Activated naive CD4-positive, alpha-beta T cell treated with anti-CD3 and anti-CD28 coated beads for 36 hours (primary cell): ENCODE measurements around the gene ABCB11. TPM values are rescaled to one million over a fixed set of nuclear protein-coding genes. Genes with fewer than 3 reads are reported as not detected.

Source experiments
- CTCF ChIA-PET: fragments of 350-600 bp; sonication (Branson Sonifier 250); formaldehyde crosslinking; loops from one replicate; lab custom pipeline; 2021; ENCODE audit warnings: antibody characterized with exemption; lab: Charles Lee
- DNase-seq: peaks from one replicate; pipeline ENCODE4 v3.0.0-alpha.2; 2020
- H3K27ac Mint-ChIP-seq: one replicate; pipeline ENCODE4 v1.8.0; 2021; ENCODE audit warnings: mild to moderate bottlenecking, mixed read lengths
- H3K27me3 Mint-ChIP-seq: one replicate; pipeline ENCODE4 v1.8.0; 2021; ENCODE audit warnings: low read depth, mixed read lengths
- H3K36me3 Mint-ChIP-seq: one replicate; pipeline ENCODE4 v1.8.0; 2021; ENCODE audit warnings: low read depth, mixed read lengths
- H3K4me1 Mint-ChIP-seq: one replicate; pipeline ENCODE4 v1.8.0; 2021; ENCODE audit warnings: low read depth, mixed read lengths
- H3K4me3 Mint-ChIP-seq: one replicate; pipeline ENCODE4 v1.8.0; 2021; ENCODE audit warnings: mild to moderate bottlenecking, moderate library complexity, mixed read lengths
- H3K9me3 Mint-ChIP-seq: one replicate; pipeline ENCODE4 v1.8.0; 2021; ENCODE audit warnings: mixed read lengths
- intact Hi-C: fragments of 100-400 bp; cut with micrococcal nuclease; formaldehyde crosslinking; loops from one replicate; pipeline ENCODE4 v1.15.1; 2023
- total RNA-seq, 2 experiments: library from RNA; stranded (reverse); gene quantifications; one replicate each; pipeline ENCODE4 v1.2.3, GENCODE V29; 2021

ABCB11 gene
- total RNA-seq, 2 experiments from 2014 or later, result not detected

DNA sequence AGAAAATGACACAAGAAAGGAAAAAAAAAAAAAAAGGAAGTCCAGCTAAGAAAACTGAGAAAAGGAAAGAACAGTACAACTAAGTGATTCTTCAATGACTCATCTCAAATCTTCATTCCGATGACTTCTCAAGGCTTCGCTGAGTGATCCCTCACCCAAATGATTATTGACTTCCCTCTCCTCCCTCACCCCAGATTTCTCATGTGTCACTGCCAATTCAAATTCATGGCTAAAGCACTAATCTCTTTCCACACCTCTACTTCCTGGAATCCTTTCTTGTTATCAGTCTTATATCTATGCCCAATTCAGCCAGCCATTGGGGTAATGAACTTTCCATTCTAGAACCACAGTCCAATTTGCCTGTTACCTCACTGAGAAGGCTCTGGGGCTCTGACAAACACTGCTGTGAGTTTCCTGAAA, 7.2 kb upstream of the ABCB11 start:
- Mint-ChIP-seq H3K36me3 (peaks cover 3% of the 10 kb centered on the region), H3K4me1 (peaks cover 4% of the 10 kb centered on the region), H3K27ac (no peak overlapping the region), H3K27me3 (peaks cover 3% of the 10 kb centered on the region), H3K9me3 (peaks cover 21% of the 10 kb centered on the region), H3K4me3 (no peak overlapping the region)
- no peak for DNase-seq
- CTCF ChIA-PET, result interaction anchor here (0.7 kb wide), 1 partner anchor 89 kb away, joined by 3 read pairs; no protein-coding TSS in a partner anchor
- intact Hi-C loops, result loop anchor here (1.0 kb wide), 1 partner anchor 31 kb away; the partner anchor contains the start of gene DHRS9

DNA sequence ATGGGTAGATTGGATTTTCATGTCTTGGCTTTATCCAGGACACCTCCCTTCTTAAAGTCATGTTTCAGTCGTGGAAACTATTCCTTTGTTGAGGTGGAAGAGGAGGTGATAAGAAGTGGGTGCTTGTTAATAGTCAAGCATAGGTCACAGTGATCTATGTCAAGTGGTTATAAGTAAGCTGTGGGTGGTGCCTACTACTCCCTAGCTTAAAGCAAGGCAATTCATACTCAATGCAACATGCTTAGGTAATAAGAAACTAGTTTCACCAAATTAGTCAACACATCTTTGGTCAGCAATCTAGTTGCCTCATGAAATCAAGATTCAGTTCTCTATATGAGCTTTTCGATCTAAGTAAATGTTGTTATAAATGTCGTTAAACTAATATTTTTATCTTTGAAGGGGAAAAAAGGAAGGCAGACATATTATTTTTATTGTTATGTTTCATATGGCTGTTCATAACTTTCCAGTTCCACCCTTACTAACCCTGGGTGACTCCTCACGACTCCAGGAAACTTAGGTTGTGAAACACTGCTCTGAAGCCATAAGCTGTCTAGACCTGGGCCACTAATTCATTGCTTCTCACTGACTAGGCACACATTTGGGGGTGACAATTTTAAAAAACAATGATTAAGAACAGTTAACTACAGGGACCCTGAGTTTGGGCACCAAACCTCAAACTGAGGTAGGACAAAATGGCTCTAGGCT, 5.8 kb upstream of the ABCB11 start:
- Mint-ChIP-seq H3K4me3 (no peak overlapping the region), H3K36me3 (no peaks in the 10 kb centered on the region), H3K27ac (no peak overlapping the region), H3K9me3 (peaks cover 11% of the 10 kb centered on the region), H3K27me3 (peaks cover 3% of the 10 kb centered on the region), H3K4me1 (peaks cover 4% of the 10 kb centered on the region)
- intact Hi-C loops, result no loop called here
- CTCF ChIA-PET, result no interaction called here
- DNase-seq, result no peak

DNA sequence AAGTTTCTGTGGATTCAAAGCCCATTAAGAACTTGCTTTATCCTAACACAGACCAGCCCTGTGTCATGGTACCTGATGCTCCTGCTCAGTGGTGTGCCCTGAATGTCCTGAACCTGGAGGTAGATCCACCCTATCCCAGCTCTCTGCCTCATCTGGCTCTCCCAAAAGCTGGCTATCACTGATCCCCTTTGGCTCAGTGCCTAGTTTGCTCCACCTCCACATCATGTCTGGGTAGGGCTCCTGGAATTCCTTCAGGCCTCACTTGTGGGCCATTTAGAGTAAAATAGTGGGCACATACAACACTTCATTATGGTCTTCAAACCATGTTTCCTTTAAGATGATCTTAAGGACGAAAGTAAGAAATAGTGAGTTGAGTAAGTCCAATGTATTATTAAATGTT, 4.8 kb upstream of the ABCB11 start:
- Mint-ChIP-seq H3K4me1 (peaks cover 4% of the 10 kb centered on the region), H3K9me3 (peaks cover 10% of the 10 kb centered on the region), H3K36me3 (no peaks in the 10 kb centered on the region), H3K4me3 (no peak overlapping the region), H3K27ac (no peak overlapping the region), H3K27me3 (peaks cover 3% of the 10 kb centered on the region)
- DNase-seq, result no peak
- intact Hi-C loops, result no loop called here
- CTCF ChIA-PET, result interaction anchor here (0.6 kb wide), 2 partner anchors 52 to 81 kb away, joined by 3 read pairs; no protein-coding TSS in a partner anchor

DNA sequence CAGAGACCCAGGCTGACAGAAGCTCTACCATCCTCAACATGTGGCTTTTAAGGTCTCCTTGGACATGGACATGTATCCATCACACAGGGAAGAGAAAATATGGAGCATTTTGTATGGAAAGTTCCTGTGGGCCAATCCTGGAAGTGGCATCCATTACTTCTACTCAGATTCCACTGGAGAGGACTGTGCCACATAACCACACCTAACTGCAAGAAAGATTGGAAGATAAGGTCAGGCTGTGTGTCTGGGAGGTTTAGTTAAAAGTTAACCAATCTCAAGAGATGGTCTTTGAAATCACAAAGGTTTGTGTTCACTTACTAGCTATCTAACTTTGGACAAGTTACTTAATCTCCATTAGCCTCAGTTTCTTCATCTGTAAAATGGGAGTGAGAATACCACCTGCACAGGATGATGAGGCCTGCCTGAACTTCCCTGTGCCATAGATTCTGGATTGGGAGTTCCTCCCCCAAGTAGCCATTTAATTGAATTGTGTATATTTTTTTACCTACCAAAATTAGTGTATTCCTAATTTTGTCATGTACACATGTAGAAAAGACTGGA, 3.9 kb upstream of the ABCB11 start:
- Mint-ChIP-seq H3K36me3 (no peaks in the 10 kb centered on the region), H3K27me3 (peaks cover 3% of the 10 kb centered on the region), H3K9me3 (peaks cover 10% of the 10 kb centered on the region), H3K27ac (no peak overlapping the region), H3K4me1 (peaks cover 4% of the 10 kb centered on the region), H3K4me3 (no peak overlapping the region)
- no peak for DNase-seq
- CTCF ChIA-PET, result interaction anchor here (0.6 to 2.0 kb wide), 2 partner anchors 51 to 106 kb away, joined by 3 to 8 read pairs; no protein-coding TSS in a partner anchor
- intact Hi-C loops, result no loop called here

DNA sequence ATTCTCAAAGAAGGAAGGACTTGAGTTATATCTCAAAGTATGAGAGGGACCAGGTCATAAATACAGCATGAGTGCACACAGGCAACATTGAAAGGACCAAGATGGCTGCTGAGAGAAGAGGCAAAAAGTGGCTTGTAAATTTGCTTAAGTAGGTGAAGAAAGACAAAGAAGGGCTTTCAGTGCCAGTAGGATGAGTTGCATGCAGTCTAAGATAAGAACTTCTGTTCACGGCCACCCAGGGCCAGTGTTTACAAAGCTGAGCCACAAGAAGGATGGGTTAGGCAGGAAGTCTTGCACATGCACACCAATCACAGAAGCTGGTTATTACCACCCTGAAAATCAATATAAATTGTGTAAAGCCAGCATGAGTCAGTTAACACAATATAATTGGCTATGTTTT, 3.1 kb upstream of the ABCB11 start:
- Mint-ChIP-seq H3K27me3 (no peaks in the 10 kb centered on the region), H3K9me3 (peaks cover 10% of the 10 kb centered on the region), H3K27ac (no peak overlapping the region), H3K36me3 (no peaks in the 10 kb centered on the region), H3K4me3 (no peak overlapping the region), H3K4me1 (peaks cover 4% of the 10 kb centered on the region)
- intact Hi-C loops, result no loop called here
- no peak for DNase-seq
- CTCF ChIA-PET, result interaction anchor here (0.8 to 2.0 kb wide), 2 partner anchors 9 to 107 kb away, joined by 3 to 8 read pairs; no protein-coding TSS in a partner anchor

DNA sequence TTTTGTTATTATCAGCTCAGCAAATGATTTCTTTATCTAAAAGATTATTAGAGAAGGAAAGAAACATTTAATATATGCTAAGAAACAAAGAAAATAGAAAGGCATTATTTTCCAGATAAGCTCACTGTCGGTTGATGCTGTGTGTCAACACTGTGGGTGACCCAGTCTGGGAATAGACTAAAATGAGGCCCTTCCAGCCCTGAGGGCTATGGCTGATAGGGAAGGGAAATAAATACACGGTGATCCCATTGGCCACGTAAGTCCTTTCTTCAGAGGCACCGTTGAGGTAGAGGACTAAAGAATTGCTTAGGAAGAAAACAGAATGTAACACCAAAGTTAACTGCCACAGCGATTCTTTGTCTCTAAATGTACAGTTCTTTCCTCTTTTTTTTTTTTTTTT, 1.8 kb downstream of the ABCB11 start:
- Mint-ChIP-seq H3K9me3 (peaks cover 7% of the 10 kb centered on the region), H3K4me3 (no peak overlapping the region), H3K27ac (no peak overlapping the region), H3K36me3 (no peaks in the 10 kb centered on the region), H3K27me3 (no peaks in the 10 kb centered on the region), H3K4me1 (peaks cover 9% of the 10 kb centered on the region)
- intact Hi-C loops, result no loop called here
- CTCF ChIA-PET, result no interaction called here
- DNase-seq, result no peak

DNA sequence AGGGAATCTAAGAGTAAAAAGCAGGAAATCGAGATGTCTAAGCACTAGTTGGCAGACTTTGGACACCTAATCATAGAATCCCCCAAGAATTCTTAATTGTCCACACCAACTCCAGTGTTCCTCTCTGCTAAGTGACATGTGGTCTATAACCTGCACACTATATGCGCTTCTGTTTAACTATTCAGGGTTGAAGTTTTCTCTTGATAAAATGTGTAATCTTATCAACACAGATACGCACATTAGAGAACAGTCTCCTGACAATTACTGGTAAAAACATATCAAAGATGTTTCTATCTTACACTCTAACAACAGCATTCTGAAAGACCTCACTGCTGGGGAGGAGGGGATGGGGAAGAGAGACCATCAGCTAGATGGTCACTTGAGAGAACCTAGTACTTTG, 3.9 kb downstream of the ABCB11 start:
- DNase-seq, result no peak
- CTCF ChIA-PET, result no interaction called here
- no peak overlapping the region for H3K27ac Mint-ChIP-seq
- H3K9me3 Mint-ChIP-seq, result no peaks in the 10 kb centered on the region
- H3K4me1 Mint-ChIP-seq, result peaks cover 9% of the 10 kb centered on the region
- intact Hi-C loops, result no loop called here
- no peaks in the 10 kb centered on the region for H3K27me3 Mint-ChIP-seq
- H3K36me3 Mint-ChIP-seq, result no peaks in the 10 kb centered on the region
- no peak overlapping the region for H3K4me3 Mint-ChIP-seq

DNA sequence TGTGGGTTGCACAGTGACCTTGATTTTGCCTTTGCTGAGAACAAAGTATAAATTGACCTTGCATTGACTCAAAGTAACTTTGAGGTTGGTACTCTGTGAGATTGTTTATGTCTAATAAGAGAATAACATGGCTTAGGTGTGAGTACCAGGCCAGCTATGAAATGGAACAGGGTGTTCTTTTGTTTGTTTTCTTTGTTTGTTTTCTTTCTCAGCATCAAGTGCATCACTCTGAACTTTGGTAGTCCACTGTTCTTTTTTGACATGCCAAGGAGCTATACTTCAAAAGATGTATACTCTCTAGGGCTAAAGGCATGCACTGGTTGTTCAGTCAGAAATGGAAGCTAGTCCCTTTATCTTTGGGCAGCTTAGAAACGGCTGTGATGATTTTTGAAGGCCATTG, 5.1 kb downstream of the ABCB11 start:
- Mint-ChIP-seq H3K9me3 (no peaks in the 10 kb centered on the region), H3K4me3 (no peak overlapping the region)

DNA sequence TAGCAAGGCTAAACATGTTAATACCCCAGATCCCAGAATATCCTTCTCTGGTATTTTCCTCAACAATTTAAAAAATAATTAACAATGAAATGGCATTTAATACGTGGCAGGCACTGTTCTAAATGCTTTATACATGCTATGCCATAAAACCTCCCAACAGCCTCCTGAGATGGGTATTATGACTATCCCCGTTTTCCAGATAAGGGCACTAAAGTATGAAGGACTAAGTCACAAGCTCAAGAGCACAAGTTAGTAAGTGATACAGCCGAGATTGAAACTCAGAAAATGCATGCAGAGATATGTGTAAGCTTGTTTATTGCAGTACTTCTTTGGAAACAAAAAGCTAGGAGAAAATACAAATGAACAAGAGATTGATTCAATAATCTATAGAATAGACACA, 8.0 kb downstream of the ABCB11 start:
- DNase-seq, result no peak
- no peaks in the 10 kb centered on the region for H3K36me3 Mint-ChIP-seq
- CTCF ChIA-PET, result interaction anchor here (0.6 to 1.2 kb wide), 2 partner anchors 18 to 43 kb away, joined by 3 read pairs; no protein-coding TSS in a partner anchor
- intact Hi-C loops, result no loop called here
- H3K27me3 Mint-ChIP-seq, result no peaks in the 10 kb centered on the region
- no peaks in the 10 kb centered on the region for H3K9me3 Mint-ChIP-seq
- no peak overlapping the region for H3K27ac Mint-ChIP-seq
- H3K4me1 Mint-ChIP-seq, result peaks cover 9% of the 10 kb centered on the region
- no peak overlapping the region for H3K4me3 Mint-ChIP-seq

More for the DNA sequence above, 5.1 kb downstream of the ABCB11 start:
- H3K27me3 Mint-ChIP-seq, result no peaks in the 10 kb centered on the region
- no peak for DNase-seq
- no peak overlapping the region for H3K27ac Mint-ChIP-seq
- intact Hi-C loops, result no loop called here
- no peaks in the 10 kb centered on the region for H3K36me3 Mint-ChIP-seq
- CTCF ChIA-PET, result interaction anchor here (0.8 to 1.3 kb wide), 2 partner anchors 8 to 64 kb away, joined by 3 read pairs; no protein-coding TSS in a partner anchor
- H3K4me1 Mint-ChIP-seq, result peaks cover 9% of the 10 kb centered on the region

DNA sequence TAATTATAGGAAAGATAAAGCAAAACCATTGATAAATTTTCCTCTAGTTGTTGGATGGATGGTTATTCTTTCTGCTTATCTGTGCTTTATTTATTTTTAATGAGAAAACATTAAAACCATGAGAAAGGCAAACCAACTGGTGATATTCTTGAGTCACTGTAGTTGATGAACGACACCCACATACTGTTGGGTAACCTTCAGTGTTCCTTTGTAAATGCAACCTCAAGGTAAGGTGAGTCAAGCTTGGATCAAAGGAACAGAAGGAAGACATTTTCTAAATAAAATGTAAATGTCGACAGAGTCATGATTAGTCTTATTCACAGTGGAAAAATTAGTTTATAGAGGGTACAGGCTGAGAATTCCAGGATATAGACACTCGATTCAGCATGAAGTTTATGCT, 12.7 kb downstream of the ABCB11 start:
- H3K27me3 Mint-ChIP-seq, result peaks cover 4% of the 10 kb centered on the region
- no peaks in the 10 kb centered on the region for H3K4me1 Mint-ChIP-seq
- no peak overlapping the region for H3K27ac Mint-ChIP-seq
- H3K4me3 Mint-ChIP-seq, result no peak overlapping the region
- H3K36me3 Mint-ChIP-seq, result no peaks in the 10 kb centered on the region
- H3K9me3 Mint-ChIP-seq, result no peaks in the 10 kb centered on the region
- no peak for DNase-seq
- intact Hi-C loops, result no loop called here
- CTCF ChIA-PET, result no interaction called here

DNA sequence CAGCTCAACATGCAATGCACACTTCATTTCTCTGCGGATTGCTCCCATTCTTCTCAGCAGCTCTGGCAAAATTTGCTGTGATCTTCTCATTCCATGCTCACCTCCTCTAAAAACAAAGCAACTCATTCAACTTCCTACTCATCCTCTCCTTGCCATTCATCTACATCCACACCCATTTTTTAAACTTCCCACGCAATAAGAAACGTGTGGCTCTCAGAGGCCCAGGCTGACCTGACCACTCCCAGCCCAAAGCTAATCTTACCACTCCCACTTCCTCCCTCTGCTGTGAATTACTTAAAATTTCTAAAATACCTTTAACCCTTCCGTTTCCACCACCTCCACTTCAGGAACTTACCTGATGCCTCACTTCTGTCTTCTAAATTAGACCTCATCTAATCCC, 15.2 kb downstream of the ABCB11 start:
- Mint-ChIP-seq H3K36me3 (no peaks in the 10 kb centered on the region), H3K27ac (no peak overlapping the region), H3K4me3 (no peak overlapping the region), H3K4me1 (no peaks in the 10 kb centered on the region), H3K9me3 (no peaks in the 10 kb centered on the region), H3K27me3 (peaks cover 4% of the 10 kb centered on the region)
- CTCF ChIA-PET, result no interaction called here
- no peak for DNase-seq
- intact Hi-C loops, result no loop called here

DNA sequence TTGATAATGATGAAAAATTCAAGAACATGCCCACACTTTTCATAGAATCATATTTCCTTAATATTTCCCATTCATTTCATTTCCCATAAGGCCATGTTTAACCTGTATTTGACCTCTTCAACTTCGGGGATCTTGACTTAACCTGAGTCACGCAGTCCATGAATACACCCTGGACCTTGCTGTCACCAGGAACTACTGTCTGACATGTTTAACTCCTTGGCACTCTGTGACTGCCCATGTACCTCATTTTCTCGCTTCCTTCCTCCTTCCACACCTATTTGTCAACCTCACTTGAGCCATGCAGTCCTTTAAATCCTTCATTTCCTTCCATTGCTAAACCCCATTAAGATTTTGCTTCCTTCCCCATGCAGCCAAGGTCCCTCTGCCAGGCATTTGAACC, 16.3 kb downstream of the ABCB11 start:
- Mint-ChIP-seq H3K4me1 (no peaks in the 10 kb centered on the region), H3K27ac (no peak overlapping the region), H3K4me3 (no peak overlapping the region), H3K9me3 (no peaks in the 10 kb centered on the region), H3K27me3 (peaks cover 4% of the 10 kb centered on the region), H3K36me3 (no peaks in the 10 kb centered on the region)
- DNase-seq, result no peak
- CTCF ChIA-PET, result no interaction called here
- intact Hi-C loops, result no loop called here

DNA sequence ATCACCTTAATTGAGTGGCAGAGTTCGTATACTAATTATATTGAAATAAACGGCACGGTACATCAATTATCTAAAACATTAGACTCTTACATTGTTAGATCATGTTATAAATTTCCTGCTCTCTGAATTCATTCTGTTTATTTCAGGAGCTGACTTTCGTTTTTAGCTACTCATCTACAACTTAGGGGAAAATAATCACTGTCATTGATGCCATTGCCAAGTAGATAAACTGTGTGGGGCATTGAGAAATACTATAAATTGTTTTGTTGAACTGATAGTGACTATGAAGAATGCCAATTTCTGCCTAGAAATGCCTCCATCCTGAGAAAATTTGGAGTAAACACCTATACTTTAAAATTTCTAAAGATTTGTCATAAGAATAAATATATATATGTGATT, 17.5 kb downstream of the ABCB11 start:
- no peak overlapping the region for H3K27ac Mint-ChIP-seq
- no peak for DNase-seq
- H3K9me3 Mint-ChIP-seq, result no peaks in the 10 kb centered on the region
- H3K36me3 Mint-ChIP-seq, result no peaks in the 10 kb centered on the region
- no peak overlapping the region for H3K4me3 Mint-ChIP-seq
- intact Hi-C loops, result no loop called here
- CTCF ChIA-PET, result no interaction called here
- peaks cover 4% of the 10 kb centered on the region for H3K27me3 Mint-ChIP-seq
- H3K4me1 Mint-ChIP-seq, result no peaks in the 10 kb centered on the region
